NCI-H226 (cell line): ENCODE data around the gene FMNL3.

Experiments used
- DNase-seq: peaks from one replicate; pipeline ENCODE4 v3.0.0-alpha.2; 2015

Gene FMNL3

GRCh38 chr12:49648712-49649003 is 58.5 kb downstream of the FMNL3 start:
- DNase-seq, result no peak

- no peak for DNase-seq
Observed at GRCh38 chr12:49647827-49648711, 59.1 kb downstream of the FMNL3 start.

GRCh38 chr12:49646871-49647654 is 60.1 kb downstream of the FMNL3 start:
- no peak for DNase-seq

GRCh38 chr12:49646331-49646830 is 60.8 kb downstream of the FMNL3 start:
- no peak for DNase-seq

- DNase-seq, result no peak
Observed at GRCh38 chr12:49645146-49646039, 61.8 kb downstream of the FMNL3 start.

GRCh38 chr12:49644620-49644994 is 62.6 kb downstream of the FMNL3 start:
- peak; percentile 42 for DNase-seq

GRCh38 chr12:49643961-49644619 is 63.1 kb downstream of the FMNL3 start:
- no peak for DNase-seq

- DNase-seq, result no peak
Observed at GRCh38 chr12:49643135-49643534, 64.1 kb downstream of the FMNL3 start.

- no peak for DNase-seq
Observed at GRCh38 chr12:49642370-49642802, 64.8 kb downstream of the FMNL3 start.

- DNase-seq, result no peak
Observed at GRCh38 chr12:49641748-49642369, 65.3 kb downstream of the FMNL3 start.

- peak; percentile 55 for DNase-seq
Observed at GRCh38 chr12:49636979-49637755, 70.0 kb downstream of the FMNL3 start.

- DNase-seq, result no peak
Observed at GRCh38 chr12:49636574-49636973, 70.6 kb downstream of the FMNL3 start.

- DNase-seq, result no peak
Observed at GRCh38 chr12:49635656-49636055, 71.5 kb downstream of the FMNL3 start.

- no peak for DNase-seq
Observed at GRCh38 chr12:49635036-49635435, 72.2 kb downstream of the FMNL3 start.

- no peak for DNase-seq
Observed at GRCh38 chr12:49633703-49634345, 73.4 kb downstream of the FMNL3 start.

- no peak for DNase-seq
Observed at GRCh38 chr12:49632986-49633702, 74.1 kb downstream of the FMNL3 start.

GRCh38 chr12:49632401-49632800 is 74.8 kb downstream of the FMNL3 start:
- DNase-seq, result no peak

GRCh38 chr12:49631336-49631907 is 75.8 kb downstream of the FMNL3 start:
- DNase-seq, result no peak

GRCh38 chr12:49627752-49628360 is 79.3 kb downstream of the FMNL3 start:
- peak; percentile 67 for DNase-seq
